Measurements from ENCODE around the gene PSMD13. TPM values are rescaled to one million over a fixed set of nuclear protein-coding genes. Genes with fewer than 3 reads are reported as not detected.

PSMD13 gene
- total and polyA plus RNA-seq, 2 donors (not counting 1 experiment from before 2014, with no cell fraction given): 98.0 to 104 TPM

- H4K20me1 ChIP-seq (ENCODE audit: control insufficient read depth, insufficient read depth, low read length, poor library complexity, severe bottlenecking): no peaks in the 10 kb centered on the region
- DNase-seq: no peak
- ChIA-PET POLR2A (no interaction called here), CTCF (interaction anchor here (0.9 to 1.1 kb wide), 2 partner anchors 12 to 42 kb away, joined by 3 to 4 read pairs; no protein-coding TSS in a partner anchor)
- H3K4me2 ChIP-seq (replicated peaks; ENCODE audit: low read depth, low read length, poor library complexity, severe bottlenecking): no peak overlapping the region
- peaks cover 16% of the 10 kb centered on the region for H3K4me1 Mint-ChIP-seq
- H3K9me3 ChIP-seq (ENCODE audit: control extremely low read depth in 1 of 3, control insufficient read depth in 2 of 3, insufficient read depth in 1 of 3, low read length in 2 of 3): no peaks in the 10 kb centered on the region
- no peak for ATAC-seq (ENCODE audit: low read depth)
- H3K9ac ChIP-seq (ENCODE audit: low read length): no peak overlapping the region
- H3K4me1 ChIP-seq (ENCODE audit: control insufficient read depth in 2 of 2, insufficient read depth in 2 of 2, low read length in 2 of 2): peaks cover 13 to 21% of the 10 kb centered on the region in 2 donors
- H3K27ac Mint-ChIP-seq: no peak overlapping the region
- intact Hi-C loops (cut with micrococcal nuclease): no loop called here
- no peaks in the 10 kb centered on the region for H3K9me3 Mint-ChIP-seq (ENCODE audit: insufficient read depth)
- peaks cover 0 to 4% (median 1%) of the 10 kb centered on the region in 4 experiments for H3K27me3 ChIP-seq (replicated peaks in 1 of 4; ENCODE audit: control extremely low read depth in 1 of 4, control insufficient read depth in 3 of 4, insufficient read depth in 4 of 4, low read length in 3 of 4)
- H3K27me3 Mint-ChIP-seq: peaks cover 3% of the 10 kb centered on the region
- 92% methylated on average over 26 of the region's 29 CpGs for WGBS (ENCODE audit: insufficient coverage)
- H3K4me3 Mint-ChIP-seq: no peak overlapping the region
- no peaks in the 10 kb centered on the region for H3K36me3 ChIP-seq (replicated peaks in 1 of 2; ENCODE audit: control extremely low read depth in 1 of 2, control insufficient read depth in 1 of 2, extremely low read depth in 1 of 2, insufficient read depth in 2 of 2, low read length in 1 of 2)
- peaks cover 8% of the 10 kb centered on the region for H3K79me2 ChIP-seq (ENCODE audit: control insufficient read depth, insufficient read depth, low read length)
- H3K27ac ChIP-seq (ENCODE audit: low read length in 2 of 2): no peak overlapping the region
- H3K4me3 ChIP-seq (ENCODE audit: control extremely low read depth in 1 of 5, extremely low read depth in 1 of 5, insufficient read depth in 1 of 5, low read depth in 2 of 5, low read length in 4 of 5): no peak overlapping the region
- H2AFZ ChIP-seq (ENCODE audit: insufficient read depth, low read depth, low read length, poor library complexity, severe bottlenecking): no peak overlapping the region
- TF ChIP-seq EZH2 (IDR thresholded peaks at IDR 0.05; ENCODE audit: borderline replicate concordance, insufficient read depth, low read depth, low read length, poor library complexity, severe bottlenecking) (no peak), CTCF (IDR thresholded peaks at IDR 0.05) (no peak)
Measured at GRCh38 chr11:292211-293121, 55.7 kb downstream of the PSMD13 start.

- POLR2A ChIA-PET: no interaction called here
- no peaks in the 10 kb centered on the region for H3K9me3 ChIP-seq (ENCODE audit: control extremely low read depth in 1 of 3, control insufficient read depth in 2 of 3, insufficient read depth in 1 of 3, low read length in 2 of 3)
- H3K4me3 ChIP-seq (ENCODE audit: control extremely low read depth in 1 of 5, extremely low read depth in 1 of 5, insufficient read depth in 1 of 5, low read depth in 2 of 5, low read length in 4 of 5): no peak overlapping the region
- CTCF ChIA-PET: interaction anchor here (1.1 to 1.5 kb wide), 2 partner anchors 11 to 13 kb away, joined by 3 to 4 read pairs; no protein-coding TSS in a partner anchor
- Mint-ChIP-seq H3K27ac (no peak overlapping the region), H3K9me3 (ENCODE audit: insufficient read depth) (no peaks in the 10 kb centered on the region), H3K4me1 (peaks cover 10% of the 10 kb centered on the region), H3K4me3 (no peak overlapping the region), H3K27me3 (peaks cover 7% of the 10 kb centered on the region)
- H3K27ac ChIP-seq (ENCODE audit: low read length in 2 of 2): no peak overlapping the region
- DNase-seq (no peak), ATAC-seq (ENCODE audit: low read depth) (no peak)
- peaks cover 4 to 12% of the 10 kb centered on the region in 2 donors for H3K4me1 ChIP-seq (ENCODE audit: control insufficient read depth in 2 of 2, insufficient read depth in 2 of 2, low read length in 2 of 2)
- no peaks in the 10 kb centered on the region for H4K20me1 ChIP-seq (ENCODE audit: control insufficient read depth, insufficient read depth, low read length, poor library complexity, severe bottlenecking)
- H3K79me2 ChIP-seq (ENCODE audit: control insufficient read depth, insufficient read depth, low read length): peaks cover 3% of the 10 kb centered on the region
- H3K4me2 ChIP-seq (replicated peaks; ENCODE audit: low read depth, low read length, poor library complexity, severe bottlenecking): no peak overlapping the region
- no peaks in the 10 kb centered on the region for H3K27me3 ChIP-seq (replicated peaks in 1 of 4; ENCODE audit: control extremely low read depth in 1 of 4, control insufficient read depth in 3 of 4, insufficient read depth in 4 of 4, low read length in 3 of 4)
- no peaks in the 10 kb centered on the region for H3K36me3 ChIP-seq (replicated peaks in 1 of 2; ENCODE audit: control extremely low read depth in 1 of 2, control insufficient read depth in 1 of 2, extremely low read depth in 1 of 2, insufficient read depth in 2 of 2, low read length in 1 of 2)
- TF ChIP-seq EZH2 (IDR thresholded peaks at IDR 0.05; ENCODE audit: borderline replicate concordance, insufficient read depth, low read depth, low read length, poor library complexity, severe bottlenecking): no peak
- TF ChIP-seq CTCF (IDR thresholded peaks at IDR 0.05): no peak
- H2AFZ ChIP-seq (ENCODE audit: insufficient read depth, low read depth, low read length, poor library complexity, severe bottlenecking): no peak overlapping the region
- no peak overlapping the region for H3K9ac ChIP-seq (ENCODE audit: low read length)
- WGBS (ENCODE audit: insufficient coverage): 97% methylated on average over 16 of the region's 18 CpGs
- intact Hi-C loops (cut with micrococcal nuclease): no loop called here
Measured at GRCh38 chr11:293271-293851, 56.6 kb downstream of the PSMD13 start.

Data from B cell (primary cell).